Measurements from ENCODE around the gene IBA57.
"Not testable (repeated sequence)": the region's sequence is repeated elsewhere in the genome, so short reads cannot be mapped to it uniquely, and the experiment has no call there.

IBA57 gene

GRCh38 chr1:228162286-228163006 lies 3.2 kb upstream of the IBA57 start:
- no peak for TF ChIP-seq JUND (IDR thresholded peaks at IDR 0.05; ENCODE audit: low read depth)
- in situ Hi-C loops (cut with HindIII; ENCODE audit: low pct_unique_long_range_greater_than_20kb, low sequenced_read_pairs), result no loop called here
- no peak for DNase-seq (ENCODE audit: low read depth in 1 of 2, low spot score in 1 of 2)

- no peak for TF ChIP-seq JUND (IDR thresholded peaks at IDR 0.05; ENCODE audit: low read depth)
- in situ Hi-C loops (cut with HindIII; ENCODE audit: low pct_unique_long_range_greater_than_20kb, low sequenced_read_pairs), result no loop called here
- no peak for DNase-seq (ENCODE audit: low read depth in 1 of 2, low spot score in 1 of 2)
Measured at GRCh38 chr1:228163007-228163753, 2.4 kb upstream of the IBA57 start.

GRCh38 chr1:228163776-228164519 lies 1.7 kb upstream of the IBA57 start:
- in situ Hi-C loops (cut with HindIII; ENCODE audit: low pct_unique_long_range_greater_than_20kb, low sequenced_read_pairs), result no loop called here
- no peak for TF ChIP-seq JUND (IDR thresholded peaks at IDR 0.05; ENCODE audit: low read depth)

GRCh38 chr1:228164561-228165371 lies 838 bp upstream of the IBA57 start:
- in situ Hi-C loops (cut with HindIII; ENCODE audit: low pct_unique_long_range_greater_than_20kb, low sequenced_read_pairs), result no loop called here
- no peak for DNase-seq (ENCODE audit: low read depth in 1 of 2, low spot score in 1 of 2)
- no peak for TF ChIP-seq JUND (IDR thresholded peaks at IDR 0.05; ENCODE audit: low read depth)

More at GRCh38 chr1:228163776-228164519, 1.7 kb upstream of the IBA57 start:
- no peak for DNase-seq (ENCODE audit: low read depth in 1 of 2, low spot score in 1 of 2)

GRCh38 chr1:228166170-228166936 lies 749 bp downstream of the IBA57 start:
- in situ Hi-C loops (cut with HindIII; ENCODE audit: low pct_unique_long_range_greater_than_20kb, low sequenced_read_pairs), result no loop called here
- peak; percentile 88 to 94 for DNase-seq (ENCODE audit: low read depth in 1 of 2, low spot score in 1 of 2)
- no peak for TF ChIP-seq JUND (IDR thresholded peaks at IDR 0.05; ENCODE audit: low read depth)

GRCh38 chr1:228168563-228169270 lies 3.1 kb downstream of the IBA57 start:
- in situ Hi-C loops (cut with HindIII; ENCODE audit: low pct_unique_long_range_greater_than_20kb, low sequenced_read_pairs), result no loop called here
- no peak for TF ChIP-seq JUND (IDR thresholded peaks at IDR 0.05; ENCODE audit: low read depth)
- no peak for DNase-seq (ENCODE audit: low read depth in 1 of 2, low spot score in 1 of 2)

- no peak for DNase-seq (ENCODE audit: low read depth in 1 of 2, low spot score in 1 of 2)
- no peak for TF ChIP-seq JUND (IDR thresholded peaks at IDR 0.05; ENCODE audit: low read depth)
- in situ Hi-C loops (cut with HindIII; ENCODE audit: low pct_unique_long_range_greater_than_20kb, low sequenced_read_pairs), result no loop called here
Measured at GRCh38 chr1:228169345-228169744, 3.7 kb downstream of the IBA57 start.

- no peak for DNase-seq (ENCODE audit: low read depth in 1 of 2, low spot score in 1 of 2)
- in situ Hi-C loops (cut with HindIII; ENCODE audit: low pct_unique_long_range_greater_than_20kb, low sequenced_read_pairs), result no loop called here
- no peak for TF ChIP-seq JUND (IDR thresholded peaks at IDR 0.05; ENCODE audit: low read depth)
Measured at GRCh38 chr1:228170666-228171065, 5.1 kb downstream of the IBA57 start.

- in situ Hi-C loops (cut with HindIII; ENCODE audit: low pct_unique_long_range_greater_than_20kb, low sequenced_read_pairs), result no loop called here
- no peak for DNase-seq (ENCODE audit: low read depth in 1 of 2, low spot score in 1 of 2)
- no peak for TF ChIP-seq JUND (IDR thresholded peaks at IDR 0.05; ENCODE audit: low read depth)
Measured at GRCh38 chr1:228171221-228171891, 5.8 kb downstream of the IBA57 start.

- in situ Hi-C loops (cut with HindIII; ENCODE audit: low pct_unique_long_range_greater_than_20kb, low sequenced_read_pairs), result no loop called here
- TF ChIP-seq JUND (IDR thresholded peaks at IDR 0.05; ENCODE audit: low read depth), result no peak
- no peak for DNase-seq (ENCODE audit: low read depth in 1 of 2, low spot score in 1 of 2)
Measured at GRCh38 chr1:228172591-228173527, 7.3 kb downstream of the IBA57 start.

GRCh38 chr1:228173528-228174481 lies 8.2 kb downstream of the IBA57 start:
- in situ Hi-C loops (cut with HindIII; ENCODE audit: low pct_unique_long_range_greater_than_20kb, low sequenced_read_pairs), result not testable (repeated sequence)
- DNase-seq (ENCODE audit: low read depth in 1 of 2, low spot score in 1 of 2), result peak; percentile 88 to 90
